ENCODE results near the gene GRK2. TPM values are rescaled to one million over a fixed set of nuclear protein-coding genes. Genes with fewer than 3 reads are reported as not detected.

GRK2 gene
- total and polyA plus RNA-seq, 2 of the 13 experiments (the other 11 are each of a cell fraction or from before 2014, with no cell fraction given): 31.3 to 42.4 TPM

DNA sequence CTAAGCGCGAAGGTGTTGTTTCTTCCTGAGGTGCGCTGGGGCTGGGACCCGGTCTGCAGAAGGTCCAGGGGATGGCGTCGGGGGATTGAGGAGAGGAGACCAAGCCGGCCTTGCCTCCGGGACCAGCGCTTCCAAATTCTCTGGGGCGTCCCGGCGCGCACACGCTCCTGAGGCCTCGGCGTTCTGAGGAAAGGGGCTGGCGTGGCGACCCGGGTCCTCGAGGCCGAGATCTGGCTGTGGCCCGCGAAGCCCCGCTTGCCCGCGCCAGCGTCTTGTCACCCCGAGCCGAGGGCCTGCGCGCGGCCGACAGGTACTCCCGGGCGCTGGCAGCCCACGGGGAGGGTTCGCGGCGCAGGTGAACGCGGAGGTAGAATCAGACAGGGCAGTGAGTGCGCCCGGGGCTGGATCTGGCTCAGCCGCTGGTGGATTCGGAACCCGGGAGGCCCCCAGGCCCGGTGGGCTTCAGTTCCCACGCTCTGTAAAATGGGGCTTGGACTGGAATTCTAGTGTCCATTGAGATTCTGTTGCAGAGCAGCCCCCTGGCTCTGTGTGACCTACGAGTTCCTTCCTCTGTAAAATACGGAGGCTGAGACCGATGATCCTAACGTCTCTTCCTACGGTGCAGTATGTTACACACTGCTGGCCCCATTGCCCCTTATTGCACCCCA, 51.7 kb downstream of the GRK2 start (continued):
- TF ChIP-seq ZNF558 (CRISPR knock-in tag; IDR thresholded peaks at IDR 0.05; ENCODE audit: borderline replicate concordance) (peak; percentile 35; the same call in 1 of the 2 replicates), ZNF605 (CRISPR knock-in tag; IDR thresholded peaks at IDR 0.05) (peak; percentile 81; the same call in 1 of the 2 replicates), NR2F2 (IDR thresholded peaks at IDR 0.05; ENCODE audit: borderline replicate concordance, low read depth) (no peak), SIN3B (IDR thresholded peaks at IDR 0.05; ENCODE audit: low read length) (no peak), DMAP1 (CRISPR knock-in tag; IDR thresholded peaks at IDR 0.05) (no peak), SIX1 (CRISPR knock-in tag; IDR thresholded peaks at IDR 0.05; ENCODE audit: borderline replicate concordance) (no peak), ZSCAN31 (CRISPR knock-in tag; IDR thresholded peaks at IDR 0.05; ENCODE audit: low read depth) (no peak), ZC3H13 (CRISPR knock-in tag; IDR thresholded peaks at IDR 0.05) (no peak), ZFX (CRISPR knock-in tag; IDR thresholded peaks at IDR 0.05; ENCODE audit: low read depth) (peak; percentile 65), MTA1 (CRISPR knock-in tag; IDR thresholded peaks at IDR 0.05; ENCODE audit: borderline replicate concordance) (no peak), TGIF2 (CRISPR knock-in tag; IDR thresholded peaks at IDR 0.05) (no peak; the same call in 1 of the 2 replicates), ZNF563 (CRISPR knock-in tag; IDR thresholded peaks at IDR 0.05) (0 out of 2 replicates have a peak, but pooled peaks have one; percentile 35), ZNF160 (CRISPR knock-in tag; IDR thresholded peaks at IDR 0.05) (0 out of 2 replicates have a peak, but pooled peaks have one; percentile 11)
- TF ChIP-seq, protein P1, sequence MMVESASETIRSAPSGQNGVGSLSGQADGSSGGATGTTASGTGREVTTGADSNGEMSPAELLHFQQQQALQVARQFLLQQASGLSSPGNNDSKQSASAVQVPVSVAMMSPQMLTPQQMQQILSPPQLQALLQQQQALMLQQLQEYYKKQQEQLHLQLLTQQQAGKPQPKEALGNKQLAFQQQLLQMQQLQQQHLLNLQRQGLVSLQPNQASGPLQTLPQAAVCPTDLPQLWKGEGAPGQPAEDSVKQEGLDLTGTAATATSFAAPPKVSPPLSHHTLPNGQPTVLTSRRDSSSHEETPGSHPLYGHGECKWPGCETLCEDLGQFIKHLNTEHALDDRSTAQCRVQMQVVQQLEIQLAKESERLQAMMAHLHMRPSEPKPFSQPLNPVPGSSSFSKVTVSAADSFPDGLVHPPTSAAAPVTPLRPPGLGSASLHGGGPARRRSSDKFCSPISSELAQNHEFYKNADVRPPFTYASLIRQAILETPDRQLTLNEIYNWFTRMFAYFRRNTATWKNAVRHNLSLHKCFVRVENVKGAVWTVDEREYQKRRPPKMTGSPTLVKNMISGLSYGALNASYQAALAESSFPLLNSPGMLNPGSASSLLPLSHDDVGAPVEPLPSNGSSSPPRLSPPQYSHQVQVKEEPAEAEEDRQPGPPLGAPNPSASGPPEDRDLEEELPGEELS (CRISPR knock-in tag; IDR thresholded peaks at IDR 0.05): no peak
- TF ChIP-seq, protein P2, sequence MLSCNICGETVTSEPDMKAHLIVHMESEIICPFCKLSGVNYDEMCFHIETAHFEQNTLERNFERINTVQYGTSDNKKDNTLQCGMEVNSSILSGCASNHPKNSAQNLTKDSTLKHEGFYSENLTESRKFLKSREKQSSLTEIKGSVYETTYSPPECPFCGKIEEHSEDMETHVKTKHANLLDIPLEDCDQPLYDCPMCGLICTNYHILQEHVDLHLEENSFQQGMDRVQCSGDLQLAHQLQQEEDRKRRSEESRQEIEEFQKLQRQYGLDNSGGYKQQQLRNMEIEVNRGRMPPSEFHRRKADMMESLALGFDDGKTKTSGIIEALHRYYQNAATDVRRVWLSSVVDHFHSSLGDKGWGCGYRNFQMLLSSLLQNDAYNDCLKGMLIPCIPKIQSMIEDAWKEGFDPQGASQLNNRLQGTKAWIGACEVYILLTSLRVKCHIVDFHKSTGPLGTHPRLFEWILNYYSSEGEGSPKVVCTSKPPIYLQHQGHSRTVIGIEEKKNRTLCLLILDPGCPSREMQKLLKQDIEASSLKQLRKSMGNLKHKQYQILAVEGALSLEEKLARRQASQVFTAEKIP (CRISPR knock-in tag; IDR thresholded peaks at IDR 0.05; ENCODE audit: borderline replicate concordance): no peak
- TF ChIP-seq, protein P3, sequence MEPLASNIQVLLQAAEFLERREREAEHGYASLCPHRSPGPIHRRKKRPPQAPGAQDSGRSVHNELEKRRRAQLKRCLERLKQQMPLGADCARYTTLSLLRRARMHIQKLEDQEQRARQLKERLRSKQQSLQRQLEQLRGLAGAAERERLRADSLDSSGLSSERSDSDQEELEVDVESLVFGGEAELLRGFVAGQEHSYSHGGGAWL (CRISPR knock-in tag; IDR thresholded peaks at IDR 0.05): no peak
- TF ChIP-seq, protein P4, sequence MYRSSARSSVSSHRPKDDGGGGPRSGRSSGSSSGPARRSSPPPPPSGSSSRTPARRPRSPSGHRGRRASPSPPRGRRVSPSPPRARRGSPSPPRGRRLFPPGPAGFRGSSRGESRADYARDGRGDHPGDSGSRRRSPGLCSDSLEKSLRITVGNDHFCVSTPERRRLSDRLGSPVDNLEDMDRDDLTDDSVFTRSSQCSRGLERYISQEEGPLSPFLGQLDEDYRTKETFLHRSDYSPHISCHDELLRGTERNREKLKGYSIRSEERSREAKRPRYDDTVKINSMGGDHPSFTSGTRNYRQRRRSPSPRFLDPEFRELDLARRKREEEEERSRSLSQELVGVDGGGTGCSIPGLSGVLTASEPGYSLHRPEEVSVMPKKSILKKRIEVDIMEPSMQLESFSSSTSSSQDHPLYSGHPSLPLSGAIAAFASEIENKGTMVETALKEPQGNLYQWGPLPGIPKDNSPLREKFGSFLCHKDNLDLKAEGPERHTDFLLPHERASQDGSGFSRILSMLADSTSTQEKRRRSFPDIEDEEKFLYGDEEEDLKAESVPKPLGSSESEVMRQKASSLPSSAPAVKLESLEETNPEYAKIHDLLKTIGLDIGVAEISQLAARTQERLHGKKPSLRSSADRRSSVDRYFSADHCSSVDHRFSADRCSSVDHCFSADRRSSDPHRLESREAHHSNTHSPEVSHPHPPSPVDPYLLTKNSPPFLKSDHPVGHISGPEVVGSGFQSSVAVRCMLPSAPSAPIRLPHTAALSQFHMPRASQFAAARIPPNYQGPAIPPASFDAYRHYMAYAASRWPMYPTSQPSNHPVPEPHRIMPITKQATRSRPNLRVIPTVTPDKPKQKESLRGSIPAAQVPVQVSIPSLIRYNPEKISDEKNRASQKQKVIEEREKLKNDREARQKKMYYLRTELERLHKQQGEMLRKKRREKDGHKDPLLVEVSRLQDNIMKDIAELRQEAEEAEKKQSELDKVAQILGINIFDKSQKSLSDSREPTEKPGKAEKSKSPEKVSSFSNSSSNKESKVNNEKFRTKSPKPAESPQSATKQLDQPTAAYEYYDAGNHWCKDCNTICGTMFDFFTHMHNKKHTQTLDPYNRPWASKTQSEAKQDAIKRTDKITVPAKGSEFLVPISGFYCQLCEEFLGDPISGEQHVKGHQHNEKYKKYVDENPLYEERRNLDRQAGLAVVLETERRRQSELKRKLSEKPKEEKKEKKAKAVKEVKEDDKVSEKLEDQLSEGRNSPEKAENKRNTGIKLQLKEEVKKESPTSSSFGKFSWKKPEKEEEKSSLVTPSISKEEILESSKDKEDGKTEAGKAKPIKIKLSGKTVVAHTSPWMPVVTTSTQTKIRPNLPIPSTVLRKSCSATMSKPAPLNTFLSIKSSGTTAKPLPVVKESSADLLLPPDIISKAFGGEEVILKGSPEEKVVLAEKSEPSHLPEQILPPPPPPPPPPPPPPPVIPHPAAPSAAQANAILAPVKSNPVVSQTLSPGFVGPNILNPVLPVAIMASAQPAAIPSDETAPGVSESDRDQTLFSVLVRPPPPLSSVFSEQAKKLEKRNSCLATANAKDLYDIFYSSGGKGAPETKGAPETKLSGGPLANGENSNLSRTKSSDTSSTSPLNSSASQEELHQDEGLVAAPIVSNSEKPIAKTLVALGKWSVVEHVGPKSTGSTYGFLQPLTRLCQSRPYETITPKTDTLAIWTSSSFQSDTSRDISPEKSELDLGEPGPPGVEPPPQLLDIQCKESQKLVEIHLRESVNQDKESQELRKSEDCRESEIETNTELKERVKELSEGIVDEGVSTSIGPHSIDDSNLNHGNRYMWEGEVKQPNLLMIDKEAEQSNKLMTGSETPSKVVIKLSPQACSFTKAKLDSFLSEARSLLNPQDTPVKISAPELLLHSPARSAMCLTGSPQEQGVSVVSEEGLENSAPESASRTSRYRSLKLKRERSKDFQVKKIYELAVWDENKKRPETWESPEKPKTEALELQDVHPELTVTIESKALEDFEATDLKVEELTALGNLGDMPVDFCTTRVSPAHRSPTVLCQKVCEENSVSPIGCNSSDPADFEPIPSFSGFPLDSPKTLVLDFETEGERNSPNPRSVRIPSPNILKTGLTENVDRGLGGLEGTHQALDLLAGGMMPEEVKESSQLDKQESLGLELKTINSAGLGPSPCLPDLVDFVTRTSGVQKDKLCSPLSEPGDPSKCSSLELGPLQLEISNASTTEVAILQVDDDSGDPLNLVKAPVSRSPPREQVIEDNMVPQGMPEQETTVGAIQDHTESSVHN (CRISPR knock-in tag; IDR thresholded peaks at IDR 0.05): 0 out of 2 replicates have a peak, but pooled peaks have one; percentile 35

Measured in HepG2 (cell line).